Activated CD8-positive, alpha-beta T cell treated with anti-CD3 and anti-CD28 coated beads for 36 hours (primary cell): Measurements from ENCODE around the gene WDR4. TPM values are rescaled to one million over a fixed set of nuclear protein-coding genes. Genes with fewer than 3 reads are reported as not detected.

Experiments used
- ATAC-seq: fragments of 200-7000 bp; cut with Tn5 transposase; one replicate; pipeline ENCODE4 v1.10.0; 2021; ENCODE audit warnings: mild to moderate bottlenecking, moderate library complexity
- CTCF ChIA-PET: fragments of 350-600 bp; sonication (Branson Sonifier 250); formaldehyde crosslinking; loops from one replicate; lab custom pipeline; 2021; ENCODE audit warnings: antibody characterized with exemption; lab: Charles Lee
- POLR2A ChIA-PET: fragments of 350-600 bp; sonication (Branson Sonifier 250); formaldehyde crosslinking; loops from one replicate; lab custom pipeline; 2021; ENCODE audit warnings: antibody characterized with exemption; lab: Charles Lee
- DNase-seq: peaks from one replicate; pipeline ENCODE4 v3.0.0-alpha.2; 2020
- H3K27ac Mint-ChIP-seq: one replicate; pipeline ENCODE4 v1.8.0; 2021; ENCODE audit warnings: mild to moderate bottlenecking, mixed read lengths
- H3K27me3 Mint-ChIP-seq: one replicate; pipeline ENCODE4 v1.8.0; 2021; ENCODE audit warnings: mixed read lengths
- H3K36me3 Mint-ChIP-seq: one replicate; pipeline ENCODE4 v1.8.0; 2021; ENCODE audit warnings: low read depth, mixed read lengths
- H3K4me1 Mint-ChIP-seq: one replicate; pipeline ENCODE4 v1.8.0; 2021; ENCODE audit warnings: low read depth, mixed read lengths
- H3K4me3 Mint-ChIP-seq: one replicate; pipeline ENCODE4 v1.8.0; 2021; ENCODE audit warnings: mild to moderate bottlenecking, moderate library complexity, mixed read lengths
- H3K9me3 Mint-ChIP-seq: one replicate; pipeline ENCODE4 v1.8.0; 2021; ENCODE audit warnings: mixed read lengths
- intact Hi-C: fragments of 100-400 bp; cut with micrococcal nuclease; formaldehyde crosslinking; loops from one replicate; pipeline ENCODE4 v1.10.0; 2022
- total RNA-seq, 2 experiments: library from RNA; stranded (reverse); gene quantifications; one replicate each; pipeline ENCODE4 v1.2.3, GENCODE V29; 2021
- TF ChIP-seq, protein P1 (sequence below): fragments of 200-600 bp; IDR thresholded peaks from one replicate; pipeline ENCODE4 v1.8.0; 2022; ENCODE audit warnings: antibody characterized with exemption, mild to moderate bottlenecking

The WDR4 gene
- total RNA-seq, 2 experiments from 2014 or later, result 49.8 to 53.5 TPM

DNA sequence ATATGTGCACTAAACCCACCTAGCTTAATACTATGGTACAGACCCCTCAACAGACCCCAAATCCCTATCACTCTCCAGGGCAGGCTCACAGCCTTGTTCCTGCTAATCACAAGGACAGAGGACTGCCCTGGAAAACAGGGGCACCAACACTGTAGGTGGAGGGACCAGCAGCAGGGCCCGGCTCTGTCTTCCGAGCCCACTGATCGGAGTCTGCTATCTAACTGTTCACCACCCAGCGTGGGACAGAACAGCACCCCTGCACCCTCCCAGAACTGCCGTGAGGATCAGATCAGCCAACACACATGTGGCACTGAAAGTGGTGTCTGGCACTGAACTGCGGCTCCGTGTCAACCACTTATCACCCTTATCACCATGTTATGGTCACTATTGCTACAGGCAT is 6.2 kb downstream of the WDR4 start:
- H3K4me1 Mint-ChIP-seq, result peaks cover 16% of the 10 kb centered on the region
- H3K4me3 Mint-ChIP-seq, result no peak overlapping the region
- H3K27ac Mint-ChIP-seq, result no peak overlapping the region
- no peak for ATAC-seq
- no peaks in the 10 kb centered on the region for H3K27me3 Mint-ChIP-seq
- DNase-seq, result no peak
- H3K9me3 Mint-ChIP-seq, result no peaks in the 10 kb centered on the region
- intact Hi-C loops, result no loop called here
- peaks cover 68% of the 10 kb centered on the region for H3K36me3 Mint-ChIP-seq
- TF ChIP-seq, protein P1, sequence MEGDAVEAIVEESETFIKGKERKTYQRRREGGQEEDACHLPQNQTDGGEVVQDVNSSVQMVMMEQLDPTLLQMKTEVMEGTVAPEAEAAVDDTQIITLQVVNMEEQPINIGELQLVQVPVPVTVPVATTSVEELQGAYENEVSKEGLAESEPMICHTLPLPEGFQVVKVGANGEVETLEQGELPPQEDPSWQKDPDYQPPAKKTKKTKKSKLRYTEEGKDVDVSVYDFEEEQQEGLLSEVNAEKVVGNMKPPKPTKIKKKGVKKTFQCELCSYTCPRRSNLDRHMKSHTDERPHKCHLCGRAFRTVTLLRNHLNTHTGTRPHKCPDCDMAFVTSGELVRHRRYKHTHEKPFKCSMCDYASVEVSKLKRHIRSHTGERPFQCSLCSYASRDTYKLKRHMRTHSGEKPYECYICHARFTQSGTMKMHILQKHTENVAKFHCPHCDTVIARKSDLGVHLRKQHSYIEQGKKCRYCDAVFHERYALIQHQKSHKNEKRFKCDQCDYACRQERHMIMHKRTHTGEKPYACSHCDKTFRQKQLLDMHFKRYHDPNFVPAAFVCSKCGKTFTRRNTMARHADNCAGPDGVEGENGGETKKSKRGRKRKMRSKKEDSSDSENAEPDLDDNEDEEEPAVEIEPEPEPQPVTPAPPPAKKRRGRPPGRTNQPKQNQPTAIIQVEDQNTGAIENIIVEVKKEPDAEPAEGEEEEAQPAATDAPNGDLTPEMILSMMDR, result no peak
- ChIA-PET POLR2A (interaction anchor here (0.6 to 0.8 kb wide), 2 partner anchors 48 to 78 kb away, joined by 3 read pairs; no protein-coding TSS in a partner anchor), CTCF (interaction anchor here (1.2 kb wide), 1 partner anchor 25 kb away, joined by 3 read pairs; no protein-coding TSS in a partner anchor)

DNA sequence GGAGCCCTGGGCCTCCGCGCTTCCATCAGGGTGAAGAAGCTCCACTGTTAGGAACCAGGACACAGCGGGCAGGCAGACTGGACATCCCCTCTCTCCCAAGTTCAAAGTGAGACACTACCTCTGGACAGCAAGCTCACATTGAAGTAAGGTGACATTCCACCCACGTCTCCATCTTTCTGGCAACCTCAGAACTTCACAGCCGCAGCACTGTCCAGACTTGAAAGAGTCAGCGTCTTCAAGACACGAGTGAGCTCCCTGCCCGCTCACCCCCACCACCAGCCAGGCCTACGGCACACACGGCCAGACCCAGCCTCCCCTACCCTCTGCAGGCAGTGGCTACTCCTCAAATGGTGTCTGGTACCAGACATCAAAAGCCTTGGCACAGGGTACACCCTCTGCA is 11.1 kb downstream of the WDR4 start:
- TF ChIP-seq, protein P1, result no peak
- CTCF ChIA-PET, result no interaction called here
- no peak overlapping the region for H3K27ac Mint-ChIP-seq
- POLR2A ChIA-PET, result interaction anchor here (0.9 to 2.5 kb wide), 2 partner anchors 11 to 403 kb away, joined by 3 to 11 read pairs; partner anchors contain the start of gene WDR4
- ATAC-seq (no peak), DNase-seq (no peak)
- H3K4me1 Mint-ChIP-seq, result peaks cover 27% of the 10 kb centered on the region
- intact Hi-C loops, result no loop called here
- H3K27me3 Mint-ChIP-seq, result no peaks in the 10 kb centered on the region
- peaks cover 65% of the 10 kb centered on the region for H3K36me3 Mint-ChIP-seq
- H3K4me3 Mint-ChIP-seq, result no peak overlapping the region
- H3K9me3 Mint-ChIP-seq, result no peaks in the 10 kb centered on the region

DNA sequence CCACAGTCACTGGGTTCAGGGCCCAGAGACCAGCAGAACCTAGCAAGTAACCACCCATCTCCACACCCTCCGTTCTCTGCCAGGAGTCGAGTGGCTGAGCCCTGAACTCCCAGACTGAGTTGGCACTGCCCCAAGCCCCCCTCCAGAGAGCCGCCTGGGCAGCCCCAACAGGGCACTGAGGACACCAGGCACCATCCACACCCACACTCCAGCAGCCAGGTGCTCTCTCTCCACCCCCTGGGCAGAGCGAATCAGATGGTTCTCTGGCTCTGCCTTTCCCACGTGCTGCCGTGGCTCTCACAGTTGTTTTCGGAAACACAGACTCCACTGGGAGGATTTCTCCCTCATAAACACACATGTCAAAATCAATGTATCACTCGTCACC is 13.6 kb downstream of the WDR4 start:
- H3K4me1 Mint-ChIP-seq, result peaks cover 23% of the 10 kb centered on the region
- H3K4me3 Mint-ChIP-seq, result no peak overlapping the region
- DNase-seq (no peak), ATAC-seq (no peak)
- TF ChIP-seq, protein P1, result no peak
- no peak overlapping the region for H3K27ac Mint-ChIP-seq
- H3K36me3 Mint-ChIP-seq, result peaks cover 60% of the 10 kb centered on the region
- no peaks in the 10 kb centered on the region for H3K9me3 Mint-ChIP-seq
- ChIA-PET POLR2A (no interaction called here), CTCF (no interaction called here)
- no peaks in the 10 kb centered on the region for H3K27me3 Mint-ChIP-seq
- intact Hi-C loops, result no loop called here

DNA sequence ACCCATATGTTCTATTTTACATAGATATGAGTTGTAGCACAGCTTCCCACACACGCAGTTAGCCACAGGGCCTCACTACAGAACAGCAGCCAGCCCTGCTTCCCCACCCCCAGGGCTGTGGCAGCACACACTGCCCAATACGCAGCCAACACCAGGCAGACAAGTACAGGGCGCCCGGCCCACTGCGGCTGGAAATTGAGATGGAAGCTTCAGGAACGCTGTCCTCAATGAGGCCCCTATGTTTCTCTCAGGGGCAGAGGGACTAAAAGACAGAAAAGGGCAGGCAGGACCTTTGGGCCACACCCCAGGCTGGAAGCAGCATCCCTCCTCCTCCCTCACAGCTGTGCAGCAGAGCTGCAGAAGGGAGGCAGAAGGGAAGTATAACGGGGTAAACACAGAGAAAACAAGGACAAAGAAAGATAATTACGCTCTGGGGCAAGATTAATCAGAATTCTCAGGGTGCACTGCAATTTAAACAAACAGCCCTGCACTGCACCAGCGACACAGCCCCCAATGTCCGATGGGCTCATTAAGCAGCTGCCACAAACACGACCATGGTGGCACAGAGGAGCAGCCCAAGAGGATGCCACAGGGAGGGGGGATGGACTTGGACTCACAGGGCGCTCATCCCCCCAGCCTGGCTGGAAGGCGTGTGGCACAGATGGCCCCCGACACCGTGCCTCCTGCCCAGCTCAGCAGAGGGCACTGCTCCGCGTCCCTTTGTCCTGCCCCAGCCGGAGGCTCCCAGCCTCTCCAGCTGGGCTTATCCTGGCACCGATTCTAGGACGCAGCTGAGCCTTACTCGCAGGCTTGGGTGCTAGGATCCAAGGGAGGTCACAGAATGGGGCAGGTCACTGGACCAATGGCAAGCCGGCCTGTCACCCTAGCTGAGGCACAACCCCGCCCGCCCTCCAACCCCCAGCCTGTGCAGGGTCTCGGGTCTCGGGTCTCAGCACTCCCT is 14.2 kb downstream of the WDR4 start:
- Mint-ChIP-seq H3K9me3 (no peaks in the 10 kb centered on the region), H3K27ac (peak overlapping the region; percentile 38), H3K36me3 (peaks cover 55% of the 10 kb centered on the region), H3K4me1 (peaks cover 22% of the 10 kb centered on the region), H3K4me3 (no peak overlapping the region), H3K27me3 (no peaks in the 10 kb centered on the region)
- POLR2A ChIA-PET, result interaction anchor here (0.9 kb wide), 1 partner anchor 15 kb away, joined by 3 read pairs; the partner anchor contains the start of gene WDR4
- no peak for DNase-seq
- ATAC-seq, result no peak
- TF ChIP-seq, protein P1, result no peak
- CTCF ChIA-PET, result no interaction called here
- intact Hi-C loops, result no loop called here

DNA sequence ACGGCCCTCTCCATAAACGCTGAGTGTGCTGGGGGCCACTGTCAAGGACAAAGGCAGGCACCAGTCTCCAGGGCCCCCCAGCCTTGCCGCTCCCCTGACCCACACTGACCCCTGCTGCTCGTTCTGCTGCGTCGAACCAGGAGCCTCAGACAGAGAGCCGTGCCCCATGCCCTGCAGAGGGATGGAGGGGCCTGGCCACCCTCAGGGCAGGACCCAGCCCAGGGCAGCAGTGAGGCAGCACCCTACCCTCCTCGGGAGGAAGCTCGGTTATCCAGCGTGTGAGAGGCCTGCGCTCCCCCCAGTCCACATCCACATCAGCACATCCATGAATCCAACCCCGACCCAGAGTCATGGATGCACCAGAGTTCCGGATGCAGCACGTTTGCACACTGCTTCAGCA is 15.1 kb downstream of the WDR4 start:
- H3K4me1 Mint-ChIP-seq, result peaks cover 22% of the 10 kb centered on the region
- no peaks in the 10 kb centered on the region for H3K27me3 Mint-ChIP-seq
- no peaks in the 10 kb centered on the region for H3K9me3 Mint-ChIP-seq
- H3K36me3 Mint-ChIP-seq, result peaks cover 47% of the 10 kb centered on the region
- intact Hi-C loops, result no loop called here
- POLR2A ChIA-PET, result no interaction called here
- TF ChIP-seq, protein P1, result no peak
- H3K27ac Mint-ChIP-seq, result no peak overlapping the region
- CTCF ChIA-PET, result no interaction called here
- H3K4me3 Mint-ChIP-seq, result no peak overlapping the region
- ATAC-seq (no peak), DNase-seq (no peak)
